ENCODE data around the gene KLHL24.
"Not testable (repeated sequence)": the region's sequence is repeated elsewhere in the genome, so short reads cannot be mapped to it uniquely, and the experiment has no call there.

Gene KLHL24

GRCh38 chr3:183636221-183637105, 1.0 kb downstream of the KLHL24 start:
- DNase-seq, result peak; percentile 96

GRCh38 chr3:183637106-183637486, 1.7 kb downstream of the KLHL24 start:
- no peak for DNase-seq

DNA sequence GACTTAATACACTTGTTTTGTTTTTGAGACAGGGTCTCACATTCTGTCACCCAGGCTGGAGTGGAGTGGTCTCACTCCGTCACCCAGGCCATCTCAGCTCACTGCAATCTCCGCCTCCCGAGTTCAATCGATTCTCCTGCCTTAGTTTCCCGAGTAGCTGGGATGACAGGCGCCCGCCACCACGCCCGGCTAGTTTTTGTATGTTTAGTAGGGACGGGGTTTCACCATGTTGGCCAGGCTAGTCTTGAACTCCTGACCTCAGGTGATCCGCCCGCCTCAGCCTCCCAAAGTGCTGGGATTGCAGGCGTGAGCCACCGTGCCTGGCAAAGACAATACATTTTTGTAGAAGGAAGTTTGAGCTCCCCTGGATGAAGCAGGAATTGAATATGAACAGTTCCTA, 2.2 kb downstream of the KLHL24 start:
- not testable (repeated sequence) for DNase-seq

DNA sequence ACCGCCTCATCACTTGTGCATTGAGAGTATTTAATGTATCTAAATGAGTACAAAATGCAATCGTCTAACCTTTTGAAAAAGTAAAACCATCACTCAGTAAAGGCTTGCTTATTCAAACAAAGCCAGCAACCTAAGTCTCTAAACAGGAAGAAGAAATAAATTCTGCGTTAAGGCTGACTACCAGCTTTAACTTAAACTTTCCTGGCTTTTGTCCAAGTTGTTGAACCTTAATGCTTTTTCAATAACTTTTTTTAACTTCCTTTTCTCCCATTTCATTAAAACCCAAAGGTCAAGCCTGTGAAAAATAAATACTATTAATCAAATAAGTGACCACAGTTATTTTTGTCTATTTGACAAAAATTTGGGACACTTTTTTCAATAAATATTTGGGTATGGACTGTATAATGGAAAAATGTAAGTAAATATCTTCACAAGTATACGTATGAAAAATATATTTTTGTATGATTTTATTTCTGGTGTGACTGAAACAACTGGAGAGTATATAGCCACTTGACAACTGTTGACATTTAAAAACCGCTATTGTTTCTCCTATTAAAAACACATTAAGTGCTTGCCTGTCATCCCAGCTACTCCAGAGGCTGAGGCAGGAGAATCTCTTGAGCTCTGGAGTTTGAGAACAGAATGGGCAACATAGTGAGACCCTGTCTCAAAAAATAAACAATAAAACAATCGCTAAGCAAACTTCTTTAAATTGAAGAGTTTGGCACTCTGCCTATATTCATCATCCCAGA, 2.9 kb downstream of the KLHL24 start:
- DNase-seq, result no peak

DNA sequence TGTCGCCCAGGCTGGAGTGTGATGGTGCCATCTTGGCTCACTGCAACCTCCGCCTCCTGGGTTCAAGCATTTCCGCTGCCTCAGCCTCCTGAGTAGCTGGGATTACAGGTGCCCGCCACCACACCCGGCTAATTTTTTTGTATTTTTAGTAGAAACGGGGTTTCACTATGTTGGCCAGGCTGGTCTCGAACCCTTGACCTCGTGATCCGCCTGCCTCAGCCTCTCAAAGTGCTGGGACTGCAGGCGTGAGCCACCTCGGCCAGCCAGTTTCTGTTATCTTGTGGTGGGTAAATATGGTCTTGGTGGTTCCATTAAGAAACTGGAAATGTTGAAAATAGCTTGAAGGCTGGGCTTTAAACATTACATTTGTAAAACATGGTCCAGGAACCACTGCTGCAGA, 5.2 kb downstream of the KLHL24 start:
- DNase-seq, result not testable (repeated sequence)

DNA sequence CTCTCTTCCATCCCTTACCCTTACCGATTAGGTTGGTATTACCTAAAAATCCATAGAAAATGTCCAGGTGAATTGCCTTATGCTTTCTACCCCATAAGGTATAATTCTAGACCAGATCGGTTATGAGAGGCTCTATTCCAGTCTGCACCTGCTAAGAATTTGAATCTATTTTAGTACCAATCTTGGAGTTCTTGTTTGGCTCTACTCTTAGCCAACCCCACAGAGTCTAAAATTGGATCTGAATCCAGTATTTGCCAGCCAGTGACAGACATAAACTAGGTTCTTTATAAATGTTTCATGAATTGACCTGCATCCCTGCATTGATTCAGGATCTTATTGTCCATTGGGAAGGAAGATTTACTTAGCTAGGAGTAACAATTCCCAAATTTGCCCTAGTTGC, 6.5 kb downstream of the KLHL24 start:
- DNase-seq, result no peak

- DNase-seq, result no peak
Measured at GRCh38 chr3:183644244-183644643, 8.8 kb downstream of the KLHL24 start.

GRCh38 chr3:183645254-183645653, 9.8 kb downstream of the KLHL24 start:
- no peak for DNase-seq

DNA sequence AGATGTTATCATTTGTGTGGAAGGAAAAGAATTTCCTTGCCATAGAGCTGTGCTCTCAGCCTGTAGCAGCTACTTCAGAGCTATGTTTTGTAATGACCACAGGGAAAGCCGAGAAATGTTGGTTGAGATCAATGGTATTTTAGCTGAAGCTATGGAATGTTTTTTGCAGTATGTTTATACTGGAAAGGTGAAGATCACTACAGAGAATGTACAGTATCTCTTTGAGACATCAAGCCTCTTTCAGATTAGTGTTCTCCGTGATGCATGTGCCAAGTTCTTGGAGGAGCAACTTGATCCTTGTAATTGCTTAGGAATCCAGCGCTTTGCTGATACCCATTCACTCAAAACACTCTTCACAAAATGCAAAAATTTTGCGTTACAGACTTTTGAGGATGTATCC, 15.1 kb downstream of the KLHL24 start:
- no peak for DNase-seq

DNA sequence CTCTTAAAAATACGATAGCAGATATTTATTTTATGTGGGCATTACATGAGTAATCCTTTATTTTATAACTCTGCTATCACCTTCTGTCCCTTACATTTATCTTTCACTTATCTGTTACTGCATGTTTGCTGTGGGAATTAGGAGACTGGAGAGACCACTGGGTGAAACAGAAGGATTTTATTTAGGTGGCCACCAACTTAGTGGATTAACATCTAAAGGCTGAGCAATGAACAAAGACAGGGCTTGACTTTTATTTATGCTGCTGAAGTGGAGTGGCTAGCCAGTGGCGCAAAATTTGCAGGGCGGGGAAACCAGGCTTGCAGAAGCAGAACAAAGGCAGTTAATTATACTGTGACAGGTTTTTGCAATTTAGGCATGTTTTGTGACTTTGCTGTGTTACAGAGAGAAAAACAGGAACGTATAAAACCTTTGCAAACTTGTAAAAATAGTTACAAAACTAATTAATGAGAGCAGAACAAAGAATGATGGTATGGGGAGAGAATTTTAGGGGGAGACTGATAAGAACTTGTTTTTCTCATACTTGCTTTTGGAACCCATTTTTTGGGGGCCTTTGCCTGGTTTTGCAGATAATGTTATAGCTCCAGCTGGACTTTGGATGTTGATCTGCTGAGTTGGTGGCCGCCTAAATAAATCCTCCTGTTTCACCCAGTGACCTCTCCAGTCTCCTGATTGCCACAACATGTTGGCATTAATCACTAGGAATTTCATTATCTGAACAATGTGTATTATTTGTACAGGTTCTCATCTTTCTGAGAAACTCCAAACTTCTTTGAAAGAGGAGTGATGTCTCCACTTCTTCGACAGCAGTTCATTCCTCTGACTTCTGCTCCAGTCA, 18.0 kb downstream of the KLHL24 start:
- no peak for DNase-seq

- DNase-seq, result no peak
Measured at GRCh38 chr3:183654727-183655126, 19.3 kb downstream of the KLHL24 start.

GRCh38 chr3:183662099-183662498, 26.7 kb downstream of the KLHL24 start:
- no peak for DNase-seq

DNA sequence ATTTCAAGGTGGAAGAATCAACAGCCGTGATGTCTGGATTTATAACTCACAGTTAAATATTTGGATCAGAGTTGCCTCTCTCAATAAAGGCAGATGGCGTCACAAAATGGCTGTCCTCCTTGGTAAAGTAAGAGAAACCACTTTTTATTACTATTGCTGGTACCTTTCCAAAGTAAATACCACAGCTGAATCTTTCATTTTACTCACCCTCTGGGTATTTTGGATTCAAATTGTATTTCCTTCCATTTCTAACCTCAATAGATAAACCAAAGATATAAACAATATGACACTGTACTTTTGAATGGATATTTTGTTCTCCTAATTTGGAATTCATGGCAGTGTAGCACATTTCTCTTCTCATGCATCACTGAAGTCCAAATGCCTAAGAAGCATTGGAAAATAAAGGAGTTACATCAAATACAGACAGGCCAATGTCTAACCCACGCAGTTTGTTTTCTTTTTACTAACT, 29.5 kb downstream of the KLHL24 start:
- DNase-seq, result peak; percentile 97

DNA sequence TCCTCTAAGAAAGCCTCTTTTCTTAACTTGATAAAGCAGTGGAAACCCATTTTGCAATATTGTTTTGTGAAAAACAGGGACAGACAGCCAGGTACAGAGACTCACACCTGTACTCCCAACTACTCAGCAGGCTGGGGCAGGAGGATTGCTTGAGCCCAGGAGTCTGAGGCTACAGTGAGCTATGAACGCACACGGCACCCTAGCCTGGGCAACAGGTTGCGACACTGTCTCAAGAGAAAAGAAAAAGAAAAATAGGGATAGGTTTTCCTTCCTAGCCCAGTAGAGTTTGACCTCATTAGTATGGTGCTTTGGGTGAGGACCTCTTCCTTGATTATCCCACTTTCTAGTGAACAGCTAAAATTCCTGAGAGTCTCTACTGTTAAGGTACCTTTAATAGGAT, 44.6 kb downstream of the KLHL24 start:
- no peak for DNase-seq

DNA sequence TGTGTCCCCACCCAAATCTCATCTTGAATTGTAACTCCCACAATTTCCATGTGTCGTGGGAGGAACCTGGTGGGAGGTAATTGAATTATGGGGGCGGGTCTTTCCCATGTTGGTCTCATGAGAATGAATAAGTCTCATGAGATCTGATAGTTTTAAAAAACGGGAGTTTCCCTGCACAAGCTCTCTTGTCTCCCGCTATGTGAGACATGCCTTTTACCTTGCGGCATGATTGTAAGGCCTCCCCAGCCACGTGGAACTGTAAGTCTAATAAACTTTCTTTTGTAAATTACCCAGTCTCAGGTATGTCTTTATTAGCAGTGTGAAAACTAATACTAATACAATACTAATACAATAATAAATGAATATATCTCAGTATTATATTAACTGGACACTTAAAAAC, 52.3 kb downstream of the KLHL24 start:
- no peak for DNase-seq

GRCh38 chr3:183688874-183689273, 53.5 kb downstream of the KLHL24 start:
- peak; percentile 44 for DNase-seq

DNA sequence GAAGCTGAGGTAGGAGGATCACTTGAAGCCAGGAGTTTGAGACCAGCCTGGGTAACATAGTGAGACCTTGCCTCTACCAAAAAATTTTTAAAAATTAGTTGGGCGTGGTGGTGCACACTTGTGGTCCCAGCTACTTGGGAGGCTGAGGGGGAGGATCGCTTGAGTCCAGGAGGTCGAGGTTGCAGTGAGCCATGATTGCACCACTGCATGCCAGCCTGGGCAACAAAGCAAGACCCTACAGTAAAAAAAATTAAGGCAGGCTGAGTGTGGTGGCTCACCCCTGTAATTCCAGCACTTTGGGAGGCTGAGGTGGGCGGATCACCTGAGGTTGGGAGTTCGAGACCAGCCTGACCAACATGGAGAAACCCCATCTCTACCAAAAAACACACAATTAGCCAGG, 54.2 kb downstream of the KLHL24 start:
- not testable (repeated sequence) for DNase-seq

GRCh38 chr3:183690402-183690995, 55.1 kb downstream of the KLHL24 start:
- no peak for DNase-seq

DNA sequence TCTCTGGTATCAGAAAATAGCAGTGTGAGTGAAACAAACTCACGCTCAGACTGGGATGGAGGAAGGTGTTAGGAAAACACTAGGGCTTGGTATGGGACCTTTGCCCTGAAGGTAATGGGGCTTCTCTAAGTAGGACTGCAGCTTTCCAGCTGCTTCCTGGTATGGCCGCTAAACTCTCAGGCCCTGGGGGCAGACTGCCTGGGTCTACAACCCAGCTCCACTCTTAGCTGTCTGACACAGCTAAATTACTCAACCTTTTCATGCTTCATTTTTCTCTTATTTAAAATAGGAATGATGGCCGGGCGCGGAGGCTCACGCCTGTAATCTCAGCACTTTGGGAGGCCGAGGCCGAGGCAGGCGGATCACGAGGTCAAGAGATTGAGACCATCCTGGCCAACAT, 57.0 kb downstream of the KLHL24 start:
- no peak for DNase-seq

DNA sequence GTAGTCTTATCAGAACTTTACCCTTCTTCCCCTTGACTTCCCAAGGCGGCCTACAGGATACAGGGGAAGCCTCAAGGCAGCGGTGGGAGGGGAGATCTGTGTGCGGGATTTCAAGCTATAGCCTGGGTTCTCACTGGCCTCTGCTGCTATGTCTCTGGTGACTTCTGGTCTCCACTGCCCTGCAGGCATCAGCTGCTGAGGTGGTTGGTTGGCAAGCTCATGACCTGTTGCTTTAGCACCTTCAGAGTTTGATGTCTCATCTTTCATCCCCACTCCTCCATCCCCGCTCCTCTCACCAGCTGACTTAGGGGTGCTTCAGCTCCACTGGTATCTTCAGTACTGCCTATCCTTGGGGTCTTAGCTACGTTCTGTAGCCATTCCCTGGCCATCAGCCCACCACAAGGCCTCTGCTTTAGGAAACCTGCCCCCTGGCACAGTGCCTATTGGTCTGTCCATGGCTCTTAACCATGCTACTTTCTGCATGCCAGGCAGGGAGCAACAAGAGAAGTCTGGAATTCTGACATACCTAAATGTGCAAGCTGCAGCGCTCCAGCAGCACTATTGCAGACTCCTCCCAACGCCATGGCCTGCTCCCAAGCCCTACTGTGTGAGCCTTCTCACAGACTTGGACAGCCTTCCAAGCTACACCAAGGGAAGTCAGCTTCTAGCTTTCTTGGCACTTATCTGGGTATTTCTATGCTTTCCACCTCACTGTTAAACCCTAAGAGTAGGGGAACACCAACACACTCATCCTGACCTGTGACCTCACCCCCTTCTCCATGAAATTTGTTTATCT, 60.3 kb downstream of the KLHL24 start:
- DNase-seq, result no peak

- no peak for DNase-seq
Measured at GRCh38 chr3:183697123-183697609, 61.7 kb downstream of the KLHL24 start.

All from fibroblast of skin of back (primary cell).